GM18502 (cell line): Measurements from ENCODE around the gene UFD1.

Source experiments
- ATAC-seq: cut with Tn5 transposase; IDR thresholded peaks from one replicate; pipeline ENCODE4 v1.9.1; 2021; ENCODE audit warnings: mild to moderate bottlenecking; ENCODE audit not compliant: unreplicated experiment, poor library complexity

UFD1 gene

DNA sequence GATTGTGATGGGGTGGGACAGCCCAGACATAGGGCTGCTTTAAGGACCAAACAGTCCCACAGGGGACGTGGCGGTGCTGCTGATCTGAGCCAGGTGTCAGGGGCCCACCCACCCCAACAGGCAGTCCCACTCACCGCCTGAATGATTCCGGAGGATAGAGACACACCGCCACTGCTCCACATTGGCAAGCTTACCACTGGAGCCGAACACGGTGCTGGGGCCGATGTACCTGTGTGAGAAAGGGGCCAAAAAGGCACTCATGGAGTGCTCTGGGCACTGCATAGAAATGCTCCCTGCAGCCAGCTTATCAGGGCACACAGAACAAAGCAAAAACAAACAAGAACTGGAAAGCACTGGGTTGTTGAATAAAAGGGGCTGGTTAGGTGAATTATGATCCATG, 73.3 kb downstream of the UFD1 start:
- ATAC-seq: no peak

DNA sequence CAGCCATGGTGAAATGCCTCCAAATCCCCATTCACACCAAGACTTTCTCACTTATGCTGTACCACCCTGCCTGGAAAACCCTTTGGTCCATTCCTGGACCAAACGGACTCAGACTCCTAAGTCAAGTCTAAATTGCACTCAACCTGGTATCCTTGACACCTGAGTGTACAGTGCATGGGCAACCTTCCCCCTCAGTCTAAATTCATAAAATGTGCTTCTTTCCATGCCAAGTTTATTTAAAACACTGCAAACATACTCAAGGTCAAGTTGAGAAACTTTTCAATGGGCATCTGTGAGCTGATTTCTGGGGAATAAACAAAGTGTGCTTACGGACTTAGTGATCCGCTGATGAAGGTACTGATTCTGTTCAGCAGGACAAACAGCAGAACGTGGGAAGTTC, 73.9 kb downstream of the UFD1 start:
- no peak for ATAC-seq

DNA sequence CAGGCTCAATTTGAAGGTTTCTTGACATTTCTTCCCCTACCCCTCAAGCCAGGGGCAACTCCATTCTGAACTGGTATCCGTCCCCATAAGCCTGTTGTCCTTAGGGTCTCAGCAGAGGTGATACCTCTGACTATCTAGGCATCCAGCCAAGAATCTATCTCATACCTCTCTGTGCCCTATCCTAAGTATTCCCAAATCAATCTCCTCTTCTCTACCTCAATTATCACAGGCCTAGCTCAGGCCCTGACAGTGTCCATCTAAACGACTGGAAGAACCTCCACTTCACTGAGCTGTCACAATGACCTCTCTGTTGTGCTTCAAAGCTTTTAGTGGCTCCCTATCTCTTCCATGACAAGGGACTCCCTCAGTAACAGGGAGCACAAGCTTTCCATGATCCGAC, 74.3 kb downstream of the UFD1 start:
- ATAC-seq: no peak

DNA sequence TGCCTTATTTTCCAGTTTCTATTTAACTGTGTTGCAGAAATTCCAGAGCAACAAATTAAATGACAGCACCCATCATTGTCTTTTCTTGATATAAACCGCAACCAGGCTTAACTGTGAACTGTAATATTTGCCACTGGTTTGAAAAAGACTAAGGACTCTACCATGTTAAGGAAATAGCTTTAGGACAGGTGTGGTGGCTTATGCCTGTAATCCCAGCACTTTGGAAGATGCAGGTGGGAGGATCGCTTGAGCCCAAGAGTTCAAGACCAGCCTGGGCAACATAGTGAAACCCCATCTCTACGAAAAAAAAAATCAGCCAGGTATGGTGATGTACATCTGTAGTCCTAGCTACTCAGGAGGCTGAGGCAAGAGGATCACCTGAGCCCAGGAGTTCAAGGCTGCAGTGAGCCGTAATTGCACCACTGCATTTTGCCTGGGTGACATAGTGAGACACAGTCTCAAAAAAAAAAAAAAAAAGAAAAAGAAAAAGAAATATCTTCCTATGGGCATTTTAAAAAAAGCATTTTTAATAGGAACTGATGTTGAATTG, 76.3 kb downstream of the UFD1 start:
- no peak for ATAC-seq

DNA sequence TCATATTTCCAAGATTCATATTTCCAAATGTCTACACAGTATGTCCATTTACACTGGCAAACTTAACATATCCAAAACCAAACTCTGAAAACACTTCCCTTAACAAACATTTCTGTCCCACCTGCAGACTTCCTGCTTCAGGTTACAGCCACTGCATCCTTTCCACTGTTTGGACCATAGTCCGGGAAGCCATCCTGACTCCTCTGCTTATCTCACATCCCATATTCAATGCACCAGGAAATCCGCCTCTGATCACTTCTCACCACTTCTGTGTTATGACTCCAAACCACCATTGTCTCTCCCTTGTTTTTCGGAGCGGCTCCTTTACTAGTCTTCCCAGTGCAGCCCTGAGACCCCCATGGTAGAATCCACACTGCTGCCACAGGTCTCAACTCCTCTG, 77.5 kb downstream of the UFD1 start:
- no peak for ATAC-seq

DNA sequence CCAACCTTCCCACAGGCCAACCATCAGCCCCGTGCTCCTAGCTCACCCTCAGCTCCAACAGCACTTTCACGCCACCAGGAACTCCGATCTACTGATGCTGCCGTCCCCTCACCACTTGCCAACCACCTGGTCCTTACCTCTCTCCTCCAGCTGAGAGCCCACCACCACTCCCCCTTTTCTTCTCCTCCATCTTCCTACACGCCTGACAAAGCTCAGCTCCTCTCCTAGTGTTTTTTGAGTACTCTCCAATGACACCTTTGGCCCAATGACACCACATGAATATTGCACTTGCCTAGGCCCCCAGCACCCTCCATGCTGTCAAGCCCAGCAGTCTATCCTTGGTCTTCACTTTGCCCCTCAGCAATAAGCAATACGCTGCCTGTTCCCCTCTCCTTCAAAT, 78.1 kb downstream of the UFD1 start:
- no peak for ATAC-seq
